HG03095 (cell line): Measurements from ENCODE around the gene COL5A1.

Experiments
- ATAC-seq: cut with Tn5 transposase; IDR thresholded peaks from one replicate; pipeline ENCODE4 v1.9.1; 2021; ENCODE audit warnings: moderate library complexity; ENCODE audit not compliant: unreplicated experiment

COL5A1 gene

DNA sequence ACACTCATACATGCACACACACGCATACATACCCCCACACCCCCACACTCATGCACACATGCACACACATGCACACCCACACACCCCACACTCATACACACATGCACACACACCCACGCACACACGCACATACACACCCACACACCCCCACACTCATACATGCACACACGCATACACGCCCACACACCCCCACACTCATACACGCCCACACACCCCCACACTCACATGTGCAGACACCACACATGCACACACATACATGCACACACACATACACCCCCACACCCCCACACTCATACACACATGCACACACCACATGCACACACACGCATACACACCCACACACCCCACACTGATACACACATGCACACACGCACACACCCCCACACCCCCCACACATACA, 118.3 kb downstream of the COL5A1 start:
- ATAC-seq: no peak

- no peak for ATAC-seq
Observed at GRCh38 chr9:134760750-134761420, 119.3 kb downstream of the COL5A1 start.

GRCh38 chr9:134764473-134765269, 123.1 kb downstream of the COL5A1 start:
- ATAC-seq: no peak

- ATAC-seq: no peak
Observed at GRCh38 chr9:134765785-134766184, 124.2 kb downstream of the COL5A1 start.

GRCh38 chr9:134766587-134766986, 125.0 kb downstream of the COL5A1 start:
- no peak for ATAC-seq

DNA sequence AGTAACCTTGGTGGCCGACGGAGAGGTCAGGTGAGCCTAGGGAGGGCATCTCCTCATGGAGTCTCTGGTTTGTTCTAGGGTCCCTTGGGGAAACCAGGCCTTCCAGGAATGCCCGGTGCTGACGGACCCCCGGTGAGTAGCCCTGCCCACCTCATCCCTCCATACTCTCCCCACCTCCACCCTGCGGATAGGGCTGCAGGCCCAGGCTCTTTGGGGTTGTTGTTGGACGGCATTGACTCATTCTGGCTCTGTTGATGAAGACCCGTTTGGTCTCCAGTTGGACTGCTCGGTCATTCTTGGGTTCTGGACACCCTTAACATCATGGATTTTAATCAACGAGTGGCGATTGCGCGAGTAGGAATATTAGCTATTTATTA, 126.7 kb downstream of the COL5A1 start:
- ATAC-seq: no peak

- ATAC-seq: no peak
Observed at GRCh38 chr9:134768709-134769351, 127.2 kb downstream of the COL5A1 start.

- peak; percentile 44 for ATAC-seq
Observed at GRCh38 chr9:134770972-134771971, 129.7 kb downstream of the COL5A1 start.

DNA sequence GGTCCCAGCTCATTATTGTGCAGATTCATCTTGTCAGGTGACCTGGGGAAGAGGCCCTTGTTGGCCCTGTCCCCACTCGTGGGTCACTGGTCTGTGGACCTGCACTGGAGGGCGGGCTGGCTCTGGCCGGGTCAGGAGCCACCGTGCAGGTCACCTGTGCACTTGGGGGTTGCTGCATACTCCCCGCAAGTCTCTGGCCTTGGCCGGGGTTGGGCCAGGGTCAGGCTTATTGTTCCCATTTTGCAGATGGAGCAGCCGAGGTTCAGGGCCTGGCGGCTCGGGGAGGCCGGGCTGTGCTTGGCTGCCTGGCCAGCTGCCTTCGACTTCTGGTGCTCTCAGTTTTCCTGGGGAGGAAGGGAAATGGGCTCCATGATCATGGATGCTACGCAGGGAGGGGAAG, 130.7 kb downstream of the COL5A1 start:
- ATAC-seq: no peak

- no peak for ATAC-seq
Observed at GRCh38 chr9:134773842-134774241, 132.2 kb downstream of the COL5A1 start.

GRCh38 chr9:134774410-134774809, 132.8 kb downstream of the COL5A1 start:
- ATAC-seq: no peak

DNA sequence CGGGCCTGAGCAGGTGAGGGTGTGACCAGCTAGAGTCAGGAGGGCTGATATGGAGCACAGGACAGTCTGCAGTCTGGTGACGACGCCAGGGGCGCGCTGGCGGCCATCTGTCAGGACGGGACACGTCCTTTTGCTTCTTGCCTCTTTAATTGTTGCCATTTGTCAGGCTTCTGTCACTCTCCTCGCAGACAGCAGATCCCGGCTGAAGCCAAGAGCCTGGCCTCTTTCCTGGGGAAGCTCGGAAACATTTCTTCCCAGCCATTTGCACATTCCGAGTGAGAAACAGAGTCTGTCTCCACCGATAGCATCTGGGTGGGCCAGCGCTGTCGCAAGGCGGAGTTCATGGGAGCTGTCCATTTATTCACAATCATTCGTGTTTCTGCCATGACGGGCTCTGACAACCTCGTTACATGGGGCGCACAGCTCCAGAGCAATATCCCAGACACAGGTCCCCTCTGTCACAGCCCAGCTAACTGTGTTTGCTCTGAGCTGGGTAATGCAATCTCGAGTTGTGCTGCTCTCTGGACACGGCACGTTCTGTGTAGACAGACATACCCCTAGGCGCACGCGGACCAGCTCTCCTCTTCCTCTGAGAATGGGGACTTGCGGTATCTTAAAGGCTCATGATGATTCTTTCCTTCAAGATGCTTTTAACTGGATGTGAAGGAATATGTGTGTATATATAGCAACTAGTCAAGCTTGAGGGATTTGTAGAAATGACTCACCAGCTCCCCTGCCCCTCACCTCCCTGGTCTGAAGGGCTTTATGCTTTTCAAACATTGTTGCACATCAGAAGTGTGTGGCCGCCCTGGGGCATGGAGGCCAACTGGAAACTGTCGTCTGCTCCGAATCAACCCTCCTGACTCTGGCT, 133.7 kb downstream of the COL5A1 start:
- no peak for ATAC-seq

- no peak for ATAC-seq
Observed at GRCh38 chr9:134776080-134776796, 134.6 kb downstream of the COL5A1 start.

- no peak for ATAC-seq
Observed at GRCh38 chr9:134777153-134777552, 135.6 kb downstream of the COL5A1 start.

GRCh38 chr9:134778156-134778555, 136.6 kb downstream of the COL5A1 start:
- ATAC-seq: no peak

DNA sequence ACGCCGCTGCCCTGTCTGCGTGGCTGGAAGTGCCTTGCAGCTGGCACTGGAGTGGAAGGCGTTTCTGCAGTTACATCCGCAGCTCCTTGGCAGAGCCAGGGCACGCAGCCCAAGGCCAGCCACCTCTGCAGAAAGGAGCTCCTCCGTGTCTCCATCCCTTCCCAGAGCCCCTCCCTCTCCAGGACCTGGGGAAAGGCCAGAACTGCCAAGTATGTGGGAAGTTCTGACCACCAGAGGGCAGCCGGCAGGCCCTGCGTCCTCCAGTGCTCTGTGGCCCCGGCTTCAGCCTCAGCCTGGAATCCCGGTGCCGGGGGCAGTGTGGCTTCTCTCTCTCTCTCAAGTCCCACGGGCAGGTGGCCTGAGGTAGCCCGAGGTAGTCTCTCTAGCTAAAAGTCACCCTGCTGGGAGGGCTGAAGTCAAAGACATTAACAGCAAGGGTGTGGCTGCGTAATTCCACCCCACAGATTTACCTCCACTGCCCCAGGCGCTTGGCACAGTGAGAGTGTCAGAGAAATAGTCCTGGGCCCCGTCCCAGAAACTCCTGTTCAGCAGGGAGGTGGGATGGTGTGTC, 137.3 kb downstream of the COL5A1 start:
- no peak for ATAC-seq

DNA sequence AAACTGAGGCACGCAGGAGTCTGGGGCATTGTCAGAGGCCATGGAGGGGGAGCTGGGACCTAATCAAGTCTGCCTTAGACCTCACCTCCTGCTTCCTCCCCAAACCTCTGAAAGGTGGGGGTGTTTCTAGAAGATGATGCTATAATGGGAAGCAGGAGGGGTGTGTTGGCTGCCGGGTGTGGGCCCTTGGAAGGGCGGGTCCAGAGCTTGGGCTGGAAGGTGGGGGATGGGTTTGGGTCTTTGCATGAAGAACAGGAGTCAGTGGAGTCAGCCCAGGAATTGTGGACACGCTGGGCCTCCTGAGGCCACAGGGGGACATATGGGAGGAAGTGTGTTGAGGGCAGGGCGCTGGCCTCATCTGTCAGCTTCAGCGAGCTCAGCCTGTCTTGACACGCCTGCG, 138.0 kb downstream of the COL5A1 start:
- ATAC-seq: no peak

DNA sequence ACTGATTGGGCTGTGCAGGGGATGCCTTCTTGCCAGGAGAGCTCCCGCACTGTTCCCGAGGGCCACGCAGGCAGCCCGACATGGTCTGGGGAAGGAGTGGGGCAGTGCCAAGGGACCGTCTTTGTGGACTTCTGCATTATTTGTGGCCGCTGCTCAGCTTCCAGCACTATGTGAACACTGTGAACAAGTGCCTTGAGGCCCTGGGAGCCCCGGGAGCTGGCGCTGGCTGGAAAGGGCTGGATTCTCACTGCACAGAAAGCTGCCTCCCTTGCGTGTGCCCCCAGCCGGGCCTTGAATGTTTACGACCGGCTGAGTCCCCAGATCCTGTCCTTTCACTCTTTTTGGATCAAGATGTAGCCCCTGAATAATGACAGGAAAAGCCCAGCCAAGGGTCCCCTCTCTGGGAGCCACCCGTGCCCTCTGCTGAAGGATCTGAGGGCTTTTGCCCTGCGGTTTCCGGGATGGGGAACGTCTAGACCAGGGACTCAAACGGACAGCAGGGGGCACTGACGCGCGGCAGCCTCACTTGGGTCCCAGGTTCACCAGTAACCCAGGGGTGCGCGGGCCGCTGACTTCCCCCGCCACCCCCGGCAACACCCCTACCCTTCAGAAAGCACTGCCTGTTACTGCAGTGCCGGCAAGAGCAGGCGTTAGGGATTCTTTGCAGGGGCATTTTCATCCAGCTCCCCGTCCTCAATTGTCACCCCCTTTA, 140.1 kb downstream of the COL5A1 start:
- no peak for ATAC-seq
